GM12878 (cell line): ENCODE measurements around the gene APOO.

Experiments
- BHLHE40 ChIP-seq, 2 experiments: fragments of 450-650 bp in 1 of 2; IDR thresholded peaks; 2 replicates each; pipeline ENCODE4 v1.6.1; 2011 to 2017; ENCODE audit warnings: low read depth in 2 of 2, borderline replicate concordance in 1 of 2, improper control_type of control experiment in 1 of 2, low read length in 1 of 2, mild to moderate bottlenecking in 1 of 2
- CBX5 ChIP-seq: sonication (generic); IDR thresholded peaks from 2 replicates; pipeline ENCODE4 v1.6.1; 2016; ENCODE audit warnings: low read depth, moderate library complexity, mild to moderate bottlenecking, inconsistent platforms
- EP300 ChIP-seq, 2 experiments: fragments of 150-350 bp in 1 of 2; IDR thresholded peaks; 2 replicates each; pipeline ENCODE4 v1.6.1; 2011 to 2012; ENCODE audit warnings: low read depth in 2 of 2, low read length in 2 of 2, borderline replicate concordance in 1 of 2, improper control_type of control experiment in 1 of 2, inconsistent platforms in 1 of 2; ENCODE audit not compliant: control insufficient read depth in 1 of 2
- KAT2A ChIP-seq: conservative IDR thresholded peaks from 2 replicates; pipeline ENCODE4 v1.6.1; 2011; ENCODE audit warnings: low read depth, low read length; ENCODE audit not compliant: control insufficient read depth
- LARP7 ChIP-seq: fragments of 450-650 bp; IDR thresholded peaks from 2 replicates; pipeline ENCODE4 v1.6.1; 2017; ENCODE audit warnings: mild to moderate bottlenecking
- NRF1 ChIP-seq: conservative IDR thresholded peaks from 2 replicates; pipeline ENCODE4 v1.6.1; 2011; ENCODE audit warnings: mild to moderate bottlenecking, low read depth, low read length, improper control_type of control experiment
- POLR2A ChIP-seq: IDR thresholded peaks from 2 replicates; pipeline ENCODE4 v1.6.1; 2011; ENCODE audit warnings: low read depth, mild to moderate bottlenecking, low read length
- POLR2AphosphoS5 ChIP-seq: IDR thresholded peaks from 2 replicates; pipeline ENCODE4 v1.6.1; 2011; ENCODE audit warnings: mild to moderate bottlenecking, low read length, inconsistent platforms
- RAD21 ChIP-seq: IDR thresholded peaks from 2 replicates; pipeline ENCODE4 v1.6.1; 2011; ENCODE audit warnings: mild to moderate bottlenecking, low read depth, low read length, moderate library complexity; ENCODE audit not compliant: insufficient read depth
- SMC3 ChIP-seq: IDR thresholded peaks from 2 replicates; pipeline ENCODE4 v1.6.1; 2011; ENCODE audit warnings: low read length, improper control_type of control experiment, borderline replicate concordance
- ZNF207 ChIP-seq: fragments of 450-650 bp; IDR thresholded peaks from 2 replicates; pipeline ENCODE4 v1.6.1; 2014; ENCODE audit warnings: antibody characterized with exemption, mild to moderate bottlenecking, borderline replicate concordance
- TF ChIP-seq, protein P1 (sequence below): fragments of 450-650 bp; IDR thresholded peaks from 2 replicates; pipeline ENCODE4 v1.6.1; 2016; ENCODE audit warnings: mild to moderate bottlenecking, moderate library complexity, borderline replicate concordance

DNA sequence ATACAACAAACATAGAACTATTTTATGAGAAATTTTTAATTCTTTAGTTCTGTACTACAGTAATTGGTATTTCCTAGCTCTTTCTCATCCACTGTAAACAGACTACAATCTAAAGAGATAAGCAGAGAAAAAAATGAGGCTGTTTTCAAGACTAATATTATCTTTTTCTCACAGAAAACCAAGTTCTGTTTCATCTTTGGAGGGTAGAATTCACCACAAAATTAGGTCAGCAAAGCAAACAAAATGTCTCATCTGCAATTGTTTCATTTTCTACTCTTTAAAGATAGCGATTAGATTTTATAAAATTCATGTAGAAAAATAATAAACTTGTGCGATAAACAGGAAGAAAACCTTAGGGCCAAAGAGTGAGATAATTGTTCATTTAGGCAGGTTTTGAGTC, 10.8 kb downstream of the APOO start:
- TF ChIP-seq POLR2AphosphoS5 (no peak), POLR2A (no peak), NRF1 (no peak), ZNF207 (no peak), SMC3 (no peak), EP300 (IDR thresholded peaks at IDR 0.05; ENCODE audit: borderline replicate concordance in 1 of 2, control insufficient read depth in 1 of 2, low read depth in 2 of 2, low read length in 2 of 2) (no peak), KAT2A (no peak), CBX5 (no peak), BHLHE40 (IDR thresholded peaks at IDR 0.05; ENCODE audit: borderline replicate concordance in 1 of 2, low read depth in 2 of 2, low read length in 1 of 2) (no peak), RAD21 (no peak), LARP7 (no peak)
- TF ChIP-seq, protein P1, sequence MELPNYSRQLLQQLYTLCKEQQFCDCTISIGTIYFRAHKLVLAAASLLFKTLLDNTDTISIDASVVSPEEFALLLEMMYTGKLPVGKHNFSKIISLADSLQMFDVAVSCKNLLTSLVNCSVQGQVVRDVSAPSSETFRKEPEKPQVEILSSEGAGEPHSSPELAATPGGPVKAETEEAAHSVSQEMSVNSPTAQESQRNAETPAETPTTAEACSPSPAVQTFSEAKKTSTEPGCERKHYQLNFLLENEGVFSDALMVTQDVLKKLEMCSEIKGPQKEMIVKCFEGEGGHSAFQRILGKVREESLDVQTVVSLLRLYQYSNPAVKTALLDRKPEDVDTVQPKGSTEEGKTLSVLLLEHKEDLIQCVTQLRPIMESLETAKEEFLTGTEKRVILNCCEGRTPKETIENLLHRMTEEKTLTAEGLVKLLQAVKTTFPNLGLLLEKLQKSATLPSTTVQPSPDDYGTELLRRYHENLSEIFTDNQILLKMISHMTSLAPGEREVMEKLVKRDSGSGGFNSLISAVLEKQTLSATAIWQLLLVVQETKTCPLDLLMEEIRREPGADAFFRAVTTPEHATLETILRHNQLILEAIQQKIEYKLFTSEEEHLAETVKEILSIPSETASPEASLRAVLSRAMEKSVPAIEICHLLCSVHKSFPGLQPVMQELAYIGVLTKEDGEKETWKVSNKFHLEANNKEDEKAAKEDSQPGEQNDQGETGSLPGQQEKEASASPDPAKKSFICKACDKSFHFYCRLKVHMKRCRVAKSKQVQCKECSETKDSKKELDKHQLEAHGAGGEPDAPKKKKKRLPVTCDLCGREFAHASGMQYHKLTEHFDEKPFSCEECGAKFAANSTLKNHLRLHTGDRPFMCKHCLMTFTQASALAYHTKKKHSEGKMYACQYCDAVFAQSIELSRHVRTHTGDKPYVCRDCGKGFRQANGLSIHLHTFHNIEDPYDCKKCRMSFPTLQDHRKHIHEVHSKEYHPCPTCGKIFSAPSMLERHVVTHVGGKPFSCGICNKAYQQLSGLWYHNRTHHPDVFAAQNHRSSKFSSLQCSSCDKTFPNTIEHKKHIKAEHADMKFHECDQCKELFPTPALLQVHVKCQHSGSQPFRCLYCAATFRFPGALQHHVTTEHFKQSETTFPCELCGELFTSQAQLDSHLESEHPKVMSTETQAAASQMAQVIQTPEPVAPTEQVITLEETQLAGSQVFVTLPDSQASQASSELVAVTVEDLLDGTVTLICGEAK, result no peak
